H9 (cell line): ENCODE results near the gene CHPT1. TPM values are rescaled to one million over a fixed set of nuclear protein-coding genes. Genes with fewer than 3 reads are reported as not detected.

Source experiments
- DNase-seq: peaks from one replicate; pipeline ENCODE4 v3.0.0-alpha.2; 2017
- H2AFZ ChIP-seq: one replicate; pipeline ENCODE4 v1.6.1; 2013; ENCODE audit warnings: mild to moderate bottlenecking, low read length, control low read depth, moderate library complexity
- H2AK5ac ChIP-seq: 2 replicates; pipeline ENCODE4 v1.6.1; 2013; ENCODE audit warnings: low read length, control low read depth, mixed read lengths; ENCODE audit not compliant: insufficient read length
- H2BK120ac ChIP-seq: one replicate; pipeline ENCODE4 v1.6.1; 2013; ENCODE audit warnings: low read depth, mild to moderate bottlenecking, low read length, control low read depth, inconsistent platforms; ENCODE audit not compliant: poor library complexity, severe bottlenecking
- H2BK12ac ChIP-seq: 2 replicates; pipeline ENCODE4 v1.6.1; 2013; ENCODE audit warnings: low read length, control low read depth, mixed read lengths, low read depth; ENCODE audit not compliant: insufficient read length
- H2BK15ac ChIP-seq: 2 replicates; pipeline ENCODE4 v1.6.1; 2013; ENCODE audit warnings: low read depth, low read length, control low read depth
- H2BK20ac ChIP-seq: one replicate; pipeline ENCODE4 v1.6.1; 2013; ENCODE audit warnings: low read depth, mild to moderate bottlenecking, low read length, control low read depth, inconsistent platforms; ENCODE audit not compliant: poor library complexity, severe bottlenecking
- H2BK5ac ChIP-seq: 2 replicates; pipeline ENCODE4 v1.6.1; 2013; ENCODE audit warnings: low read length, control low read depth, mixed read lengths; ENCODE audit not compliant: insufficient read length
- H3K14ac ChIP-seq: 2 replicates; pipeline ENCODE4 v1.6.1; 2013; ENCODE audit warnings: low read length, control low read depth; ENCODE audit not compliant: insufficient read depth
- H3K18ac ChIP-seq: 2 replicates; pipeline ENCODE4 v1.6.1; 2013; ENCODE audit warnings: low read depth, mild to moderate bottlenecking, mixed read lengths, low read length, control low read depth; ENCODE audit not compliant: insufficient read length
- H3K23ac ChIP-seq: 2 replicates; pipeline ENCODE4 v1.6.1; 2013; ENCODE audit warnings: low read length, control low read depth, mixed read lengths, low read depth; ENCODE audit not compliant: insufficient read length
- H3K23me2 ChIP-seq: 2 replicates; pipeline ENCODE4 v1.6.1; 2013; ENCODE audit warnings: low read depth, mild to moderate bottlenecking, mixed read lengths, low read length, control low read depth; ENCODE audit not compliant: insufficient read length, poor library complexity, severe bottlenecking
- H3K27ac ChIP-seq: 2 replicates; pipeline ENCODE4 v1.5.1; 2013; ENCODE audit warnings: low read length, control low read depth, mixed read lengths, low read depth; ENCODE audit not compliant: insufficient read length
- H3K27me3 ChIP-seq: 2 replicates; pipeline ENCODE4 v1.6.1; 2013; ENCODE audit warnings: low read length, control low read depth, inconsistent platforms; ENCODE audit not compliant: insufficient read depth
- H3K4ac ChIP-seq: 2 replicates; pipeline ENCODE4 v1.6.1; 2013; ENCODE audit warnings: low read depth, mild to moderate bottlenecking, control low read depth, inconsistent platforms, low read length, moderate library complexity
- H3K4me1 ChIP-seq: 2 replicates; pipeline ENCODE4 v1.6.1; 2013; ENCODE audit warnings: low read length, control low read depth, inconsistent platforms; ENCODE audit not compliant: insufficient read depth
- H3K4me2 ChIP-seq: 2 replicates; pipeline ENCODE4 v1.6.1; 2013; ENCODE audit warnings: low read length, control low read depth, mixed read lengths; ENCODE audit not compliant: insufficient read length, insufficient read depth
- H3K56ac ChIP-seq: 2 replicates; pipeline ENCODE4 v1.6.1; 2013; ENCODE audit warnings: low read depth, mild to moderate bottlenecking, mixed read lengths, low read length, control low read depth; ENCODE audit not compliant: insufficient read length
- H3K79me1 ChIP-seq: 2 replicates; pipeline ENCODE4 v1.6.1; 2013; ENCODE audit warnings: low read depth, mild to moderate bottlenecking, moderate library complexity, low read length, control low read depth, inconsistent platforms; ENCODE audit not compliant: insufficient read depth, poor library complexity, severe bottlenecking
- H3K79me2 ChIP-seq: 2 replicates; pipeline ENCODE4 v1.6.1; 2013; ENCODE audit warnings: low read length, control low read depth, inconsistent platforms; ENCODE audit not compliant: insufficient read depth
- H3K9ac ChIP-seq: 2 replicates; pipeline ENCODE4 v1.6.1; 2013; ENCODE audit warnings: low read length, control low read depth, mixed read lengths; ENCODE audit not compliant: insufficient read length; ENCODE audit errors: extremely low read depth
- H3K9me3 ChIP-seq: one replicate; pipeline ENCODE4 v1.6.1; 2013; ENCODE audit warnings: low read depth, low read length, inconsistent platforms; ENCODE audit not compliant: control insufficient read depth
- H3T11ph ChIP-seq: one replicate; pipeline ENCODE4 v1.6.1; 2013; ENCODE audit warnings: mild to moderate bottlenecking, low read length, control low read depth, inconsistent platforms
- H4K20me1 ChIP-seq: one replicate; pipeline ENCODE4 v1.6.1; 2013; ENCODE audit not compliant: control insufficient read depth, insufficient read length, insufficient read depth
- H4K5ac ChIP-seq: 2 replicates; pipeline ENCODE4 v1.6.1; 2013; ENCODE audit warnings: low read depth, mild to moderate bottlenecking, mixed read lengths, low read length, control low read depth; ENCODE audit not compliant: insufficient read length
- H4K8ac ChIP-seq: replicated peaks from 2 replicates; pipeline ENCODE4 v1.6.1; 2013; ENCODE audit warnings: low read length, control low read depth, mixed read lengths, low read depth; ENCODE audit not compliant: insufficient read length
- H4K91ac ChIP-seq: 2 replicates; pipeline ENCODE4 v1.6.1; 2013; ENCODE audit warnings: low read depth, mild to moderate bottlenecking, moderate library complexity, mixed read lengths, low read length, control low read depth; ENCODE audit not compliant: insufficient read length
- H3K27ac Mint-ChIP-seq, 3 experiments: 2 replicates in 2 of 3; 3 replicates in 1 of 3; pipeline ENCODE4 v1.8.0; 2020 to 2021; ENCODE audit warnings: mixed read lengths in 3 of 3, mild to moderate bottlenecking in 1 of 3, moderate library complexity in 1 of 3
- H3K27me3 Mint-ChIP-seq: 2 replicates; pipeline ENCODE4 v1.8.0; 2021; ENCODE audit warnings: low read depth, mild to moderate bottlenecking, moderate library complexity, mixed read lengths
- H3K36me3 Mint-ChIP-seq, 3 experiments: 2 replicates in 2 of 3; 3 replicates in 1 of 3; pipeline ENCODE4 v1.8.0; 2020 to 2021; ENCODE audit warnings: low read depth in 3 of 3, mixed read lengths in 3 of 3; ENCODE audit not compliant: insufficient read depth in 1 of 3
- H3K4me1 Mint-ChIP-seq, 2 experiments: 2 replicates each; pipeline ENCODE4 v1.8.0; 2020; ENCODE audit warnings: mixed read lengths in 2 of 2
- H3K4me3 Mint-ChIP-seq, 2 experiments: 2 replicates in 1 of 2; 3 replicates in 1 of 2; pipeline ENCODE4 v1.8.0; 2020 to 2021; ENCODE audit warnings: mild to moderate bottlenecking in 2 of 2, mixed read lengths in 2 of 2, moderate library complexity in 1 of 2
- H3K9me3 Mint-ChIP-seq, 2 experiments: 2 replicates in 1 of 2; 3 replicates in 1 of 2; pipeline ENCODE4 v1.8.0; 2020; ENCODE audit warnings: mild to moderate bottlenecking in 2 of 2, mixed read lengths in 2 of 2, moderate library complexity in 1 of 2
- WGBS: extraction: QIAGEN DNeasy Blood & Tissue Kit; methylation state at CpG from one replicate; pipeline ENCODE4 v1.1.7; 2013; ENCODE audit warnings: missing lambda C conversion rate, low lambda C conversion rate, mixed read lengths; ENCODE audit not compliant: insufficient read length; ENCODE audit errors: extremely low coverage; 5-methylcytosine and 5-hydroxymethylcytosine counted together
- total RNA-seq: library from RNA; stranded (reverse); gene quantifications from 2 replicates; pipeline ENCODE4 v1.2.1, GENCODE V29; 2021
- TF ChIP-seq, protein P1 (sequence below): fragments of 200-600 bp; sonication (generic); conservative IDR thresholded peaks from 3 replicates; pipeline ENCODE4 v1.8.0; 2021; ENCODE audit warnings: antibody characterized with exemption, mild to moderate bottlenecking

Gene CHPT1
- total RNA-seq, 1 experiment from 2014 or later, result 17.1 TPM

DNA sequence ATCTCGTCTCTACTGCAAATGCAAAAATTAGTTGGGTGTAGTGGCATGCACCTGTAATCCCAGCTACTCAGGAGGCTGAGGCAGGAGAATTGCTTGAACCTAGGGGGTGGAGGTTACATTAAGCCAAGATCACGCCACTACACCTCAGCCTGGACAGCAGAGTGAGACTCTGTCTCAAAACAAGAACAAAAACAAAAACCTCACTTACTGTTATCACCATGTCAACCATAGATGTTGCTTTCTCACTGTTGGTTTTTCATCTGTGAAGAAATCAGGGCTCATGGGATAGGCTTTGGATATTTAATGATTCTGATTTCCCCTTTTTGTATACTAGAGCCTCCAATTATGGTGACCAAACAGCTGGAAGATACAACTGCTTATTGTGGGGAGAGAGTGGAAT lies 49.7 kb upstream of the CHPT1 start:
- peaks cover 19% of the 10 kb centered on the region for H3K27me3 Mint-ChIP-seq
- H3K79me1 ChIP-seq, result no peaks in the 10 kb centered on the region

More for the DNA sequence above, 49.7 kb upstream of the CHPT1 start:
- Mint-ChIP-seq H3K4me3 (no peak overlapping the region), H3K9me3 (no peaks in the 10 kb centered on the region), H3K4me1 (no peaks in the 10 kb centered on the region), H3K36me3 (no peaks in the 10 kb centered on the region), H3K27ac (no peak overlapping the region; a peak in 1 of 7 replicates)
- no peak overlapping the region for H3K18ac ChIP-seq
- H2BK5ac ChIP-seq, result no peak overlapping the region
- H2AFZ ChIP-seq, result no peak overlapping the region
- H3K23me2 ChIP-seq, result no peaks in the 10 kb centered on the region
- H2BK20ac ChIP-seq, result no peak overlapping the region
- H3K4me1 ChIP-seq, result no peaks in the 10 kb centered on the region
- H3K23ac ChIP-seq, result no peak overlapping the region
- H3K27ac ChIP-seq, result no peak overlapping the region
- TF ChIP-seq, protein P1, sequence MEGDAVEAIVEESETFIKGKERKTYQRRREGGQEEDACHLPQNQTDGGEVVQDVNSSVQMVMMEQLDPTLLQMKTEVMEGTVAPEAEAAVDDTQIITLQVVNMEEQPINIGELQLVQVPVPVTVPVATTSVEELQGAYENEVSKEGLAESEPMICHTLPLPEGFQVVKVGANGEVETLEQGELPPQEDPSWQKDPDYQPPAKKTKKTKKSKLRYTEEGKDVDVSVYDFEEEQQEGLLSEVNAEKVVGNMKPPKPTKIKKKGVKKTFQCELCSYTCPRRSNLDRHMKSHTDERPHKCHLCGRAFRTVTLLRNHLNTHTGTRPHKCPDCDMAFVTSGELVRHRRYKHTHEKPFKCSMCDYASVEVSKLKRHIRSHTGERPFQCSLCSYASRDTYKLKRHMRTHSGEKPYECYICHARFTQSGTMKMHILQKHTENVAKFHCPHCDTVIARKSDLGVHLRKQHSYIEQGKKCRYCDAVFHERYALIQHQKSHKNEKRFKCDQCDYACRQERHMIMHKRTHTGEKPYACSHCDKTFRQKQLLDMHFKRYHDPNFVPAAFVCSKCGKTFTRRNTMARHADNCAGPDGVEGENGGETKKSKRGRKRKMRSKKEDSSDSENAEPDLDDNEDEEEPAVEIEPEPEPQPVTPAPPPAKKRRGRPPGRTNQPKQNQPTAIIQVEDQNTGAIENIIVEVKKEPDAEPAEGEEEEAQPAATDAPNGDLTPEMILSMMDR, result no peak
- DNase-seq, result no peak
- no CpG with 5 or more reads among the region's 2 CpGs for WGBS
- H3K14ac ChIP-seq, result no peak overlapping the region
- H3T11ph ChIP-seq, result no peak overlapping the region
- H2BK12ac ChIP-seq, result no peak overlapping the region
- H3K9ac ChIP-seq, result no peak overlapping the region
- no peak overlapping the region for H2BK120ac ChIP-seq
- H4K5ac ChIP-seq, result peak overlapping the region; percentile 72
- no peak overlapping the region for H2AK5ac ChIP-seq
- no peaks in the 10 kb centered on the region for H3K27me3 ChIP-seq
- no peak overlapping the region for H4K8ac ChIP-seq
- H3K4me2 ChIP-seq, result no peak overlapping the region
- H4K20me1 ChIP-seq, result no peaks in the 10 kb centered on the region
- H3K9me3 ChIP-seq, result no peaks in the 10 kb centered on the region
- no peak overlapping the region for H4K91ac ChIP-seq
- no peaks in the 10 kb centered on the region for H3K79me2 ChIP-seq
- no peak overlapping the region for H3K56ac ChIP-seq
- no peak overlapping the region for H2BK15ac ChIP-seq
- no peak overlapping the region for H3K4ac ChIP-seq
